A549 treated with GW870086 at 1 μM for 4 hours (cell line): ENCODE data around the gene OR4Q2. TPM values are rescaled to one million over a fixed set of nuclear protein-coding genes. Genes with fewer than 3 reads are reported as not detected.

Experiments
- total RNA-seq: library from RNA; stranded (reverse); fragments of 200-300 nt; extraction: Qiagen RNA extraction; gene quantifications from 5 replicates; pipeline ENCODE4 v1.2.3, GENCODE V29; 2022; ENCODE audit warnings: low read depth

OR4Q2 gene
- total RNA-seq = not detected in 5 replicates

DNA sequence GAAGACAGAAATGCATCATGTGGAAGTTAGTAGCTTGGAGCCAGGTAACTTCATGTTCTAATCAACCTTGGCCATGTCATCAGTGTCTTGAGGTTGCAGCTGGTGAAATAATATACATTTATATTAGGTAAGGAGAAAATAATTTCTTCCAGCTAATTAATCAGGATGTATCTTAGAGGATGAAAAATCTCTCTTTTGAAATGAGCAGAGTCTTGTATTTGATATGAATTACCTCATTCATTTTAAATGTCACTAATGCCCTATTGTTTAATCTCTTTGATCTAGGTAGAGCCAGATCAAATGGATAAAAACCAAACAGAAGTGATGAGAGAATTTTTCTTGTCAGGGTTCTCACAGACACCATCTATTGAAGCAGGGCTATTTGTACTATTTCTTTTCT lies at the start of gene OR4Q2:
TSS of gene OR4Q2 (plus strand) at position 301 of the 400 bp plus-strand sequence.

GRCh38 chr14:19975291-19975690 lies 26.7 kb upstream of the OR4Q2 start, which contains the start of gene OR4K15:
Gene OR4K15 (plus strand): TSS chr14:19975591. CDS start chr14:19975591, 0 bp downstream.

GRCh38 chr14:20019257-20019865 lies 17.4 kb downstream of the OR4Q2 start, which contains the start of gene OR4K14:
Gene OR4K14 (minus strand): TSS chr14:20019307. CDS start chr14:20015193, 4,114 bp downstream.

GRCh38 chr14:20035938-20036337 lies 34.0 kb downstream of the OR4Q2 start, which contains the start of gene OR4K13:
Gene OR4K13 (minus strand): TSS chr14:20036038. CDS start chr14:20034758, 1,280 bp downstream.

Other genes with a start within 250 kb of the OR4Q2 start
- gene OR4M1, start 228.7 kb upstream of the OR4Q2 start, total RNA-seq = not detected in 5 replicates
- not detected in 5 replicates for gene OR4N2, start 198.4 kb upstream of the OR4Q2 start, total RNA-seq
- not detected in 5 replicates for gene OR4K2, start 127.0 kb upstream of the OR4Q2 start, total RNA-seq
- gene OR4K5, start 81.6 kb upstream of the OR4Q2 start, total RNA-seq = not detected in 5 replicates
- gene OR4K1, start 71.2 kb upstream of the OR4Q2 start, total RNA-seq = not detected in 5 replicates
- not detected in 5 replicates for gene OR4K15, start 26.6 kb upstream of the OR4Q2 start, total RNA-seq
- not detected in 5 replicates for gene OR4K14, start 17.1 kb downstream of the OR4Q2 start, total RNA-seq
- gene OR4K13, start 33.9 kb downstream of the OR4Q2 start, total RNA-seq = not detected in 5 replicates
- gene OR4L1, start 57.9 kb downstream of the OR4Q2 start, total RNA-seq = not detected in 5 replicates
- not detected in 5 replicates for gene OR4K17, start 108.6 kb downstream of the OR4Q2 start, total RNA-seq
- gene OR4N5, start 136.7 kb downstream of the OR4Q2 start, total RNA-seq = not detected in 5 replicates
- not detected in 5 replicates for gene OR11G2, start 188.7 kb downstream of the OR4Q2 start, total RNA-seq
- gene OR11H6, start 221.5 kb downstream of the OR4Q2 start, total RNA-seq = not detected in 5 replicates
- gene OR11H7, start 226.8 kb downstream of the OR4Q2 start, total RNA-seq = not detected in 5 replicates
- gene OR11H4, start 237.1 kb downstream of the OR4Q2 start, total RNA-seq = not detected in 5 replicates